ENCODE data around the gene CDH13.

DNA sequence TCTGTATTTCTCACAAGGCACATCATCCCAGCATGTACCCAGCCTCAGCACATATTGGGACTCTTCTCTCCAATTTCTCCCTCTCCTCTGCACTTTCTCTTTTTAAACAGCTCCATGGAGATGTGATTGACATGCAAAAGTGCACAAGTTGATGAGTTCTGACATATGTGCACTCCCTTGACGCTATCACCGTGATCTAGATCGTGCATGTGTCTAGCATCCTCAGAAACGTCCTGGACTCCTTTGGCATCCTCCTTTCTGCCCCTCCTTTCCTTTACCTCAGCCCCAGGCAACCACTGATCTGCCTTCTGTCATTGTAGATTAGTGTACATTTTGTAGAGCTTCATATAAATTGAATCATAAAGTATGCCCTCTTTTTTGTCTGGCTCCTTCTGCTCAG, 1073.0 kb downstream of the CDH13 start:
- TF ChIP-seq, protein P1, sequence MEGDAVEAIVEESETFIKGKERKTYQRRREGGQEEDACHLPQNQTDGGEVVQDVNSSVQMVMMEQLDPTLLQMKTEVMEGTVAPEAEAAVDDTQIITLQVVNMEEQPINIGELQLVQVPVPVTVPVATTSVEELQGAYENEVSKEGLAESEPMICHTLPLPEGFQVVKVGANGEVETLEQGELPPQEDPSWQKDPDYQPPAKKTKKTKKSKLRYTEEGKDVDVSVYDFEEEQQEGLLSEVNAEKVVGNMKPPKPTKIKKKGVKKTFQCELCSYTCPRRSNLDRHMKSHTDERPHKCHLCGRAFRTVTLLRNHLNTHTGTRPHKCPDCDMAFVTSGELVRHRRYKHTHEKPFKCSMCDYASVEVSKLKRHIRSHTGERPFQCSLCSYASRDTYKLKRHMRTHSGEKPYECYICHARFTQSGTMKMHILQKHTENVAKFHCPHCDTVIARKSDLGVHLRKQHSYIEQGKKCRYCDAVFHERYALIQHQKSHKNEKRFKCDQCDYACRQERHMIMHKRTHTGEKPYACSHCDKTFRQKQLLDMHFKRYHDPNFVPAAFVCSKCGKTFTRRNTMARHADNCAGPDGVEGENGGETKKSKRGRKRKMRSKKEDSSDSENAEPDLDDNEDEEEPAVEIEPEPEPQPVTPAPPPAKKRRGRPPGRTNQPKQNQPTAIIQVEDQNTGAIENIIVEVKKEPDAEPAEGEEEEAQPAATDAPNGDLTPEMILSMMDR (IDR thresholded peaks at IDR 0.05; ENCODE audit: low read depth, low read length): no peak
- no peak for TF ChIP-seq EZH2phosphoT487 (IDR thresholded peaks at IDR 0.05; ENCODE audit: low read depth)

All from OCI-LY3 (cell line).